ENCODE results near the gene ASB15.

DNA sequence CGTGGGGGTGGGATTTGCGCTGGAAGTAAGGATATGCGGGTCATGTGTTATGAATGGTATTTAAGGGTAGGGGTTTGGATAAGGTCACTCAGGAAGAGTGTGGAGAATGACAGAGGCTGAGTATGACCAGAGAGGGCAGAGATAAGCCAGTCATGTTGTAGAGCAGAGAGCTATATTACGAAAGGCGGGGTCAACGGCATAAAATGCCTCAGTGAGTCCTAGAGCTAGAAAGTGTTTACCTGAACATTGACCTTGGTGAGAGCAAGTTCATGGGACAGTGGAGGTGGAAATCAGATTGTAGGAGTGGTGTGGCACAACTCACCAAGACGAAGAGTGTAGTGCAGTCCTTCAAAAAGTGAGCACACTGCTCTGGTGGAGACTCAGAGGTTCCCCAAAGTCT is 67.9 kb downstream of the ASB15 start:
- TF ChIP-seq, protein P1, sequence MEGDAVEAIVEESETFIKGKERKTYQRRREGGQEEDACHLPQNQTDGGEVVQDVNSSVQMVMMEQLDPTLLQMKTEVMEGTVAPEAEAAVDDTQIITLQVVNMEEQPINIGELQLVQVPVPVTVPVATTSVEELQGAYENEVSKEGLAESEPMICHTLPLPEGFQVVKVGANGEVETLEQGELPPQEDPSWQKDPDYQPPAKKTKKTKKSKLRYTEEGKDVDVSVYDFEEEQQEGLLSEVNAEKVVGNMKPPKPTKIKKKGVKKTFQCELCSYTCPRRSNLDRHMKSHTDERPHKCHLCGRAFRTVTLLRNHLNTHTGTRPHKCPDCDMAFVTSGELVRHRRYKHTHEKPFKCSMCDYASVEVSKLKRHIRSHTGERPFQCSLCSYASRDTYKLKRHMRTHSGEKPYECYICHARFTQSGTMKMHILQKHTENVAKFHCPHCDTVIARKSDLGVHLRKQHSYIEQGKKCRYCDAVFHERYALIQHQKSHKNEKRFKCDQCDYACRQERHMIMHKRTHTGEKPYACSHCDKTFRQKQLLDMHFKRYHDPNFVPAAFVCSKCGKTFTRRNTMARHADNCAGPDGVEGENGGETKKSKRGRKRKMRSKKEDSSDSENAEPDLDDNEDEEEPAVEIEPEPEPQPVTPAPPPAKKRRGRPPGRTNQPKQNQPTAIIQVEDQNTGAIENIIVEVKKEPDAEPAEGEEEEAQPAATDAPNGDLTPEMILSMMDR (IDR thresholded peaks at IDR 0.05), result no peak
- no peak for TF ChIP-seq POLR2A (IDR thresholded peaks at IDR 0.05)
